Placental pericyte (primary cell): ENCODE results near the gene WIPF3. TPM values are rescaled to one million over a fixed set of nuclear protein-coding genes. Genes with fewer than 3 reads are reported as not detected.

Experiments used
- small RNA-seq: library from RNA; depleted of rRNA; stranded (forward); fragments of <200 nt; gene quantifications from one replicate; pipeline ENCODE3, GENCODE V24; 2012; ENCODE audit warnings: low replicate concordance
- total RNA-seq: library from RNA; depleted of rRNA; stranded (reverse); fragments of >200 nt; gene quantifications from 2 replicates; pipeline ENCODE4 v1.2.3, GENCODE V29; 2012

The WIPF3 gene
- total RNA-seq, result not detected in 2 replicates

GRCh38 chr7:29806208-29806994 lies at the start of gene WIPF3:
Gene WIPF3 (plus strand): TSS chr7:29806508. CDS start chr7:29834725, 28,217 bp downstream.

Small RNA genes within 50 kb of the gene (small RNA-seq; reads per million reads assigned to genes)
- gene RF01210, result not detected

Other genes with a start within 250 kb of the WIPF3 start
- 0.43 and 0.44 TPM in 2 replicates for gene PRR15, start 242.7 kb upstream of the WIPF3 start, total RNA-seq
- 90.2 and 122 TPM in 2 replicates for gene SCRN1, start 183.3 kb downstream of the WIPF3 start, total RNA-seq
- gene FKBP14, start 220.2 kb downstream of the WIPF3 start, total RNA-seq, result 48.4 and 61.7 TPM in 2 replicates
- gene PLEKHA8, start 221.9 kb downstream of the WIPF3 start, total RNA-seq, result 12.7 and 14.6 TPM in 2 replicates